ENCODE measurements around the gene CARM1. TPM values are rescaled to one million over a fixed set of nuclear protein-coding genes. Genes with fewer than 3 reads are reported as not detected.

CARM1 gene
- total RNA-seq, 2 donors from 2014 or later = 6.3 to 11.7 TPM

- H3K4me1 ChIP-seq = no peaks in the 10 kb centered on the region
- H3K9me3 ChIP-seq = no peaks in the 10 kb centered on the region
- peaks cover 12 to 18% of the 10 kb centered on the region in 2 donors for H3K36me3 ChIP-seq (replicated peaks in 1 of 2; ENCODE audit: insufficient read depth in 1 of 2, low read depth in 2 of 2)
- ATAC-seq (no peak), DNase-seq (no peak)
- no peak overlapping the region for H3K4me3 ChIP-seq
- WGBS, 2 donors = 90 to 97% methylated on average over 11 to 16 of the region's 17 CpGs
- H3K27ac ChIP-seq = no peak overlapping the region
- no peaks in the 10 kb centered on the region for H3K27me3 ChIP-seq
- TF ChIP-seq, protein P1, sequence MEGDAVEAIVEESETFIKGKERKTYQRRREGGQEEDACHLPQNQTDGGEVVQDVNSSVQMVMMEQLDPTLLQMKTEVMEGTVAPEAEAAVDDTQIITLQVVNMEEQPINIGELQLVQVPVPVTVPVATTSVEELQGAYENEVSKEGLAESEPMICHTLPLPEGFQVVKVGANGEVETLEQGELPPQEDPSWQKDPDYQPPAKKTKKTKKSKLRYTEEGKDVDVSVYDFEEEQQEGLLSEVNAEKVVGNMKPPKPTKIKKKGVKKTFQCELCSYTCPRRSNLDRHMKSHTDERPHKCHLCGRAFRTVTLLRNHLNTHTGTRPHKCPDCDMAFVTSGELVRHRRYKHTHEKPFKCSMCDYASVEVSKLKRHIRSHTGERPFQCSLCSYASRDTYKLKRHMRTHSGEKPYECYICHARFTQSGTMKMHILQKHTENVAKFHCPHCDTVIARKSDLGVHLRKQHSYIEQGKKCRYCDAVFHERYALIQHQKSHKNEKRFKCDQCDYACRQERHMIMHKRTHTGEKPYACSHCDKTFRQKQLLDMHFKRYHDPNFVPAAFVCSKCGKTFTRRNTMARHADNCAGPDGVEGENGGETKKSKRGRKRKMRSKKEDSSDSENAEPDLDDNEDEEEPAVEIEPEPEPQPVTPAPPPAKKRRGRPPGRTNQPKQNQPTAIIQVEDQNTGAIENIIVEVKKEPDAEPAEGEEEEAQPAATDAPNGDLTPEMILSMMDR (IDR thresholded peaks at IDR 0.05) = no peak
- no peak for TF ChIP-seq POLR2A (IDR thresholded peaks at IDR 0.05)
- intact Hi-C loops (cut with DNase I) = no loop called here
Observed at GRCh38 chr19:10908380-10908960, 37.1 kb downstream of the CARM1 start.

GRCh38 chr19:10911579-10912363, 40.4 kb downstream of the CARM1 start:
- Histone ChIP-seq H3K9me3 (no peaks in the 10 kb centered on the region), H3K27ac (no peak overlapping the region), H3K36me3 (replicated peaks in 1 of 2; ENCODE audit: insufficient read depth in 1 of 2, low read depth in 2 of 2) (peaks cover 12 to 18% of the 10 kb centered on the region in 2 donors), H3K4me3 (no peak overlapping the region), H3K27me3 (no peaks in the 10 kb centered on the region), H3K4me1 (no peaks in the 10 kb centered on the region)
- DNase-seq (no peak), ATAC-seq (no peak)
- no peak for TF ChIP-seq POLR2A (IDR thresholded peaks at IDR 0.05)
- TF ChIP-seq, protein P1 (IDR thresholded peaks at IDR 0.05) = no peak
- intact Hi-C loops (cut with DNase I) = no loop called here
- WGBS, 2 donors = 89 to 94% methylated on average over 23 to 29 of the region's 31 CpGs

GRCh38 chr19:10912619-10913018, 41.3 kb downstream of the CARM1 start:
- H3K27ac ChIP-seq = no peak overlapping the region
- WGBS, 2 donors = 94% methylated on average over 18 of the region's 18 CpGs; no CpG with 5 or more reads in 1 of the 2 donors
- H3K4me1 ChIP-seq = no peaks in the 10 kb centered on the region
- ATAC-seq = no peak
- H3K27me3 ChIP-seq = no peaks in the 10 kb centered on the region
- H3K4me3 ChIP-seq = no peak overlapping the region
- H3K9me3 ChIP-seq = no peaks in the 10 kb centered on the region
- intact Hi-C loops (cut with DNase I) = no loop called here
- peaks cover 12 to 18% of the 10 kb centered on the region in 2 donors for H3K36me3 ChIP-seq (replicated peaks in 1 of 2; ENCODE audit: insufficient read depth in 1 of 2, low read depth in 2 of 2)
- no peak for DNase-seq
- no peak for TF ChIP-seq POLR2A (IDR thresholded peaks at IDR 0.05)
- TF ChIP-seq, protein P1 (IDR thresholded peaks at IDR 0.05) = no peak

- no peak for TF ChIP-seq POLR2A (IDR thresholded peaks at IDR 0.05)
- TF ChIP-seq, protein P1 (IDR thresholded peaks at IDR 0.05) = no peak
- DNase-seq = no peak
- H3K27me3 ChIP-seq = no peaks in the 10 kb centered on the region
- no peaks in the 10 kb centered on the region for H3K9me3 ChIP-seq
- H3K36me3 ChIP-seq (replicated peaks in 1 of 2; ENCODE audit: insufficient read depth in 1 of 2, low read depth in 2 of 2) = peaks cover 3 to 13% of the 10 kb centered on the region in 2 donors
- no peak overlapping the region for H3K27ac ChIP-seq
- intact Hi-C loops (cut with DNase I) = no loop called here
- H3K4me3 ChIP-seq = no peak overlapping the region
- 89 to 91% methylated on average over 5 to 24 of the region's 24 CpGs for WGBS, 2 donors
- no peak for ATAC-seq
- H3K4me1 ChIP-seq = peaks cover 3% of the 10 kb centered on the region
Observed at GRCh38 chr19:10913716-10914340, 42.5 kb downstream of the CARM1 start.

All from body of pancreas (tissue), 4 donors.